ENCODE data around the gene CHST12.
"Not testable (repeated sequence)": the region's sequence is repeated elsewhere in the genome, so short reads cannot be mapped to it uniquely, and the experiment has no call there.

CHST12 gene

GRCh38 chr7:2403014-2403717, at the start of gene CHST12:
CHST12 (plus strand) TSS chr7:2403611; CDS start chr7:2432640, 29,029 bp downstream.
- DNase-seq = peak; percentile 95

DNA sequence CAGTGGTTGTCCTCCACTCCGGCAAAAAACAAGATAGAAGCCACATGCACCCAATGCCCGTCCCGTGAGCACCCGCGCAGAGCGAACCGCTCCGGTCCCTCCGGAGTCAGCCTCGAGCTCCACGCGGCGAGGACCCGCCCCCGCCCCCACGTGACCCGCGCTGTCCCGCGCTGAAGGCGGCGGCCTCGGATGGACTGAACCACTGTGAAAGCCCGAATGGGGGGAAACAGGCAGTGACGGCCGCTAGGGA, 49.5 kb upstream of the CHST12 start:
- DNase-seq = peak; percentile 88

DNA sequence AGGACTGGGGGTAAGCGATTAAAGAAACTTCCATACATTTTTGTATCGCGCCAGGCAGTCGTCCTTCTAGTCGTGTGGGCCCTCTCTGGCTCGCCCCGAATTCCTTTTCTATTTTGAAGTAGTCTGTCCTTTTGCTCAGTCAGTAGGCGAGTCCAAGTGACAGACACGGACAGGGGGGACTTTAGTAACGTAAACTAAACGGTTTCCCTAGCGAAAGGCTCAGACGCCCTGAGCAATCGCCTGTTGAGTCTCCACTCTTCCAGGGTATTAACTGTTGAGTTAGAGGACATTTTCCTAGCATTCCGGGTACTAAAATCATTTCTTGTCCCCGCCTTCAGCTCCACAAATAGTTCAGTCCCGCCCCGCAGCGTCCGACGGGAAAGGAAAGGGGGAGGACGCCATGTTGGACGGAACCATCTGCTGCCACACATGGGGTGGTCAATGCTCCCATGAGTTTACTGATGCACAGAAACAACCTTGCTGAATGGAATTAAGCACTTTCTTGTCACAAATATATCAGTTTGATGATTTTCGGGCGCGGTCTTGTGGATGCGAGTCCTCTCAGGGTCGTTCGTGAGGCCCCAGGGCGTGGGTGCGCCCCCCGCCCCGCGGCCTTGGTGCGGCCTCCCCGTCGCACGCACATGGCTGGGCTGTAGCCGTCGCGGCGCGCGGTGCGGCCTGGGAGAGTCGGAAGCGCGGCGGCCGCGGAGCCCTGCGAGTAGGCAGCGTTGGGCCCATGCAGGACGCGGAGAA, 49.0 kb upstream of the CHST12 start, which contains the start of gene EIF3B:
TSS of gene EIF3B (plus strand) at position 642 of the 753 bp plus-strand sequence. CDS start at position 737, 95 bp downstream.
- DNase-seq = peak; percentile 84

DNA sequence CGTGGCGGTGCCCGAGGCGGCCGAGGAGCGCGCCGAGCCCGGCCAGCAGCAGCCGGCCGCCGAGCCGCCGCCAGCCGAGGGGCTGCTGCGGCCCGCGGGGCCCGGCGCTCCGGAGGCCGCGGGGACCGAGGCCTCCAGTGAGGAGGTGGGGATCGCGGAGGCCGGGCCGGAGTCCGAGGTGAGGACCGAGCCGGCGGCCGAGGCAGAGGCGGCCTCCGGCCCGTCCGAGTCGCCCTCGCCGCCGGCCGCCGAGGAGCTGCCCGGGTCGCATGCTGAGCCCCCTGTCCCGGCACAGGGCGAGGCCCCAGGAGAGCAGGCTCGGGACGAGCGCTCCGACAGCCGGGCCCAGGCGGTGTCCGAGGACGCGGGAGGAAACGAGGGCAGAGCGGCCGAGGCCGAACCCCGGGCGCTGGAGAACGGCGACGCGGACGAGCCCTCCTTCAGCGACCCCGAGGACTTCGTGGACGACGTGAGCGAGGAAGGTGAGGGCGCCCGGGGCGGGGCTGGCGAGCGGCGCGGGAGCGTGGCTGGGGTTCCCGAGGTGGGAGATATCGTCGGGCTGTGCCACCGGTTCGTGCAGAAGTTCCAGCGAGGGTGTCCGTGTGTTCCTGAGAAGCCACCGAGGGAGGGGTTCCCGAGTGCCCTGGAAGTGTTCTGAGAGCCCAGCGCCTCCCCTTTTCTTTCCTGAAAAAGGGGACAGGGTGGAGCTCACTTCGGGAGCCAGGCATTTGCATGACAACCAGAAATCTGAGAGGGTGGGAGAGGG, 48.3 kb upstream of the CHST12 start:
- DNase-seq = no peak

GRCh38 chr7:2355705-2356008, 47.8 kb upstream of the CHST12 start:
- no peak for DNase-seq

DNA sequence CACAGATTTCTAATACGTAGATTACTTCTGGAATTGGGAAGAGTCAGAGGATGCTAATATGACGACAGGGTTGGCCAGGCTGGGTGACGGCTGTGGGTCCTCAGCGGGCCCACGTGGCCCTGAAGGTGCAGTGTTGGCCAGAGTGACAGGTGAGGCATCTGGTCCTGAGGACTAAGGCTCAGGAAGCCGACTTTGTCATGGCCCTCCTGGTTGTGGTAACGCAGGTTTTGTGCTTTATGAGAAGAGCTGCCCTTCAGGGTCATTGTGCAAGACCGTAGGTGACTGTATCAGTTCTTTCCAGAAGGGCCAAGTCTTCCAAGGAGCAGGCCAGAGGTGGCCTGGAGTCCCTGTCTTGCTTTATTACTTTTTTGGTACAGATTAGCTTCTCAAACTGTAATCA, 46.2 kb upstream of the CHST12 start:
- DNase-seq = no peak

DNA sequence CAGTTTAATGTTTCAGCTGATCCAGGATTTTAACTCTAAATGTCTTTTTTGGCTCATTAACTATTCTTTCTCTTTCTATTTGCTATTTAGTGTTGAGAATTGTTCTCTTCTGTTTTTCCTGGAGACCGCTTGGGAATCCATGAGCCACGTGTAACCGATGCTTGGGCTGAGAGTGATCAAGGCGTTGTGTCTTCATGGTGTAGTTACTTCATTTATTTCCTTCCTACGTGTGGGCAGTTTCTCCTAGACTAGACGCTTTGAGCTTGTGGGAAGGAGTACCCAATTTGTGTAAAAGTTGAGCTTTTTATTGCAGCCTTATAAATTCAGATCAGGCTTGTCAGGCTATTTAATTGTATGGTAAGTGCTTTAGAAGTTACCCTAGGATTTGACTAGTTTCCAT, 45.8 kb upstream of the CHST12 start:
- no peak for DNase-seq

DNA sequence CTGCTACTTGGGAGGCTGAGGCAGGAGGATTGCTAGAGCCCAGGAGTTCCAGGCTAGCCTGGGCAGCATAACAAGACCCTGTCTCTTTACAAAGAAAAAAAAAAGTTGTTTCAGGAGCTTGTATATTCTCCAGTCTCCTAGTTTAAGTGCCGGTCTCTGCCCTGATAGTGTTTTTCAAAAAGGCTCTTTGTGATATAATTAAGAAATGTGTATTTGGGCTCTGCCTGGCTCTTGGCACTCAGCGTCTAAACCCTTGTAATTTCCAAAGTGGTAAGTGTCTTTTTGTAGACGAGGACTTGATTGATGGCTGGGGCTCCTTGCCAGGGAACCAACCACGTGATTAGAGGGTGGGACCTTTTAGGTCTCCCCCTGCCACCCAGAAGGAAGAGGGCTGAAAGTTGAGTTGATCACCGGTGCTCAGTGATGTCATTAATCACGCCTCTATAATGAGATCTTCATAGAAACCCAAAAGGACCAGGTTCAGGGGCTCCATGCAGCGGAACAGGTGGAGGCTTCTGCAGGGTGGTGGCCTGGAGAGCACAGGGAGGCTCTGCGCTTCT, 44.4 kb upstream of the CHST12 start:
- no peak for DNase-seq

DNA sequence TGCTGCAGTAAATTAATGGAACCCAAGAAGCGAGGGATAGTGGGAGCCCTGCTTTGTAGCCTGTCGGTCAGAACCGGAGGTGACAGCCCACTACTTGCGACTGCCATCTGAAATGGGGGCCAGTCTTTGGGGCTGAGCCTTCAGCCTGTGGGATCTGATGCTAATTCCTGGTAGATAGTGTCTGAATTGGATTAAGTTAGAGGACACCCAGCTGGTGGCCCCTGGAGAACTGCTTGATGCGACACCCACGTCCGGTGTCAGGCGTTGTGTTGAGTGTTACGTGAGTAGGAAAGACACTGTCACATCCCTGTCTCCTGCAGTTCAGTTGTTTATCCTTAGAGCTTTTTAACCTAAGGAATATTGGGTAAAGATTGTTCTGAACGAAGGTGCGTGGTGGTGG, 43.8 kb upstream of the CHST12 start:
- no peak for DNase-seq

DNA sequence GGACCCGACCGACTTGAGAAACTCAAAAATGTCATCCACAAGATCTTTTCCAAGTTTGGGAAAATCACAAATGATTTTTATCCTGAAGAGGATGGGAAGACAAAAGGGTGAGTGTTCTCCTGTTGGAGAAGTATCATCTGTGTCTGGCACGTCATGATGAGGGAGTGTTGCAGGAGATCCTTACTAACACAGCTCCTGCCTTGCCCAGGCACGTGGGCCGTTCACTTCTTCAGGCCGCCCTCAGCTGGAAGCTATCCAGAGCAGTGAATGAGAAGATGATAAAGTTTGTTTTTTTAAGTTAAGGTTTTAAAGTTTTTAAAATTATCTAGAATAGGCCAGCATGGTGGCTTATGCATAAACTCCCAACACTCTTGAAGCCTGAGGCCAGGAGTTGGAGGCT, 42.6 kb upstream of the CHST12 start:
- no peak for DNase-seq

DNA sequence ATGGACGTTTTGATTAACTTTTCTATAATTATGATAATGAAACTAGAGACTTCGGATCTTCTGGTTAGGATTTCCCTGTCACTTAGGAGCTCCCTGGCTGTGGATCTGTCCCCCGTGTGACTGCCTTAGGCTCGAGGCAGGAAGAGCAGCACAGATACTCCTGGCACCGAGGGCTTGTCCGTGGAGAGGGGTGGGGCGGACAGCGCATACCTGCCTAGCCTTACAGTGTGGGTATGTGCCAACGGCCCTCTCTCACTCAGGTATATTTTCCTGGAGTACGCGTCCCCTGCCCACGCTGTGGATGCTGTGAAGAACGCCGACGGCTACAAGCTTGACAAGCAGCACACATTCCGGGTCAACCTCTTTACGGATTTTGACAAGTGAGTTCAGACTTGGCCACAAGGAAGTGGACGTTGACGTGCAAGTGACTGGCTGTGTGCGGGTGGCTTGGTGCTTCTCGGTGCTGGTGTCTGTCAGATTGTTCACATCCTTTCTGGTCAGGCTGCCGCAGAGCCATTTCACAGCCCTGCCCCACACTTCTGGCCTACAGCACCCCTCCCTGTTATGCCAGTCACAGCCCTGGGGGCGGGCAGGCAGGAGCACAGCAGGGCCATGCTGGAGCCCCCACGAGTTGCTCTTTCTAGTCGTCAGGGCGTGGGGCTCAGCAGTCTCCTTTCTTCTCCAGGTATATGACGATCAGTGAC, 40.9 kb upstream of the CHST12 start:
- DNase-seq = no peak

- no peak for DNase-seq
Observed at GRCh38 chr7:2369139-2369538, 34.3 kb upstream of the CHST12 start.

DNA sequence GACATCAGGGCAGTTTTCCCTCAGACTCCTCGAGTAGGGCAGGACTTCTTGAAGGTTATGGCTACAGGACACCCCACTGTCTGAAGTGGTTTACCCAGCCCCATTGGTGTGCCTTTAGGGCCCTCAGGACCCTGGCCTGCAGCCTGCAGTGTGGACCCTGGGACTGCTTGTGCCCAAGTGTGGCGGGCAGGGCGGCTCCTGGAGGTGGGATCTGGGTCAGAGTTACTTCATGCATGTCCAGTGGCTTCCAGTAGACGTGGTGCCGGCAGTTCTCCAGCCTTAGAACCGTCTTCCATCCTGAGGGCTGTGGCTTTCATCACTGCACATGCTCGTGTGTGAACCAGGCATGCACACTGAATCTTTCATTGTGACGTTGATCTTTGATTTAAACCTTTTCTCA, 32.1 kb upstream of the CHST12 start:
- no peak for DNase-seq

GRCh38 chr7:2372724-2373123, 30.7 kb upstream of the CHST12 start:
- DNase-seq = no peak

- DNase-seq = no peak
Observed at GRCh38 chr7:2373124-2373556, 30.3 kb upstream of the CHST12 start.

GRCh38 chr7:2373646-2374045, 29.8 kb upstream of the CHST12 start:
- no peak for DNase-seq

DNA sequence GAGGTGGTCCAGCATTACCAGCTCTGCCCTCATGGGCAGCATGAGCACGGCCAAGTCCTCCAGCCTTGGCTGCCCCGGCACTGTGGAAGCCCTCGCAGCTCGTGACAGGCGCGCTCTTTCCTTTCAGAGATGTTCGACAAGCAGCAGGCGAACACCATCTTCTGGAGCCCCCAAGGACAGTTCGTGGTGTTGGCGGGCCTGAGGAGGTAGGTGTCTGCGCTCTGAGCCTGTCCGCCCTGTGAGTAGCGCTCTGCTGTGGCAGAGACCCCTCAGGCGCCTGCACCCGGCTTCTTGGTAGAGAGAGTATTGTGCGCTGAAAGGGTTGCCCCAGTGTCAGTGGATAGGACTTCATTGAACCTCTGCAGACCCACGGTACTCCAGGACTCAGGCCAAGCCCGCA, 29.0 kb upstream of the CHST12 start:
- no peak for DNase-seq

DNA sequence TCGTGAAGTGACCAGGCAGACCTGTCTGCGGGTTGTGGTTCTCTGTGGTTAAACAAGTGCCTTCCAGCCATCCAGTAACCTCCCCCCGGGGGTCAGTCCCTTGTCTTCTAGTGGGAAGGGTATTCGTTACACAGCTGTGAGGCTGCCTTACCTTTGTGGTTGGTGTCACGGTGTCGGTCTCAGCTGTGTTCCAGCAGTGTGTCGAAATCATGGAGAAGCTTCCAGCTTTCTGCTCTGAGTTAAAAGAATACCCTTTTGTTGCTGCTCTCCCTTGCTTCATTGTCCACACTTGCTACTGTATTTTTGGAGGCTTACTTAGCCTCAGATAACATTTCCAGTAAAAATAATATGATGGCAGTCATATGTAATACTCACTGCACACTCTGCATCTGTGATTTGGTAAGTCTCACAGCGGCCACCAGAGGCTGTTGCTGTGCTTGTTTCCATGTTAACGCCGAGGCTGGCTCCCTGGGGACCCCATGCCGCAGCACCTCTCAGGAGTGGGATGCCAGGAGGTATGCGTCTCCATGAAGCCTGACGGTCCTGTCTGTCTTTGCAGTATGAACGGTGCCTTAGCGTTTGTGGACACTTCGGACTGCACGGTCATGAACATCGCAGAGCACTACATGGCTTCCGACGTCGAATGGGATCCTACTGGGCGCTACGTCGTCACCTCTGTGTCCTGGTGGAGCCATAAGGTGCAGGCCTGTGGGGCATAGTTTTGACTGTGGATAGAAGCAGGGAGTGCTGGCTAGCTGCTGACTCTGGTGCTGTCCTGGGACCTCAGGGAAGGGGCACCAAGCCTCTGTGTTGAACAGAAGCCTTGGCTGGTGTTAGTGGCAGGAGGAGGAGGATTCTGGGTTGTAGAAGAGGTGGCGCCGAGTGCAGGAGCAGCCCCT, 28.3 kb upstream of the CHST12 start:
- no peak for DNase-seq

DNA sequence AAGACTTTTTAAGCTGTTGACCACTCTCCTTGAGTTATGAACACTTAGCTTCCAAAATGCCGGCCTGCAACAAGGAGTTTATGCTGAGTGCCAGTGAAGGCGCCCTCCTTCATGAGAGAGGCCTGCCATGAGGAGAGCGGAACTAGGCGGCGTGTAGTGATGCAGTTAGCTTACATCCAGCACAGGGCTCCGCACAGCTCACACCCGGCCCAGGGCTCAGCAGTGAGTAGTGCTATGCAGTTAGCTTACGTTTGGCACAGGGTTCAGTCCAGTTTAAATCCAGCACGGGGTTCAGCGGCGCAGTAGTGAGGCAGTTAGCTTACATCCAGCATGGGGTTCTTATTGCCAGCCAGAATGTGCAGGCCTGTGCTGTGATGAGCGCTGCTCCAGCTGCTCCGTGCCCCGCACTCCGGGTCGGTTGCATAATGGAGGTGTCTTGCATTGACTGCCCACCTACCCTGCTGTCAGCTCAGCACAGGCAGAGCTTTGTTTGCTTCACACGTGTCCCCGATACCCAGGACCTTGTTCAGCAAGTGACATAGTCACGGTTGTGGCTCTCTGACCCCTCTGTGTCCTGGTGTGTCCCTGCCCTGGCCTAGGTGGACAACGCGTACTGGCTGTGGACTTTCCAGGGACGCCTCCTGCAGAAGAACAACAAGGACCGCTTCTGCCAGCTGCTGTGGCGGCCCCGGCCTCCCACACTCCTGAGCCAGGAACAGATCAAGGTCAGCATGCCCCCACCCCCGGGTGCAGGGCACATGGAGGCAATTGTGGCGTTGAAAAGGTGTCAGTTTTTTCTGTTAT, 26.9 kb upstream of the CHST12 start:
- DNase-seq = no peak

DNA sequence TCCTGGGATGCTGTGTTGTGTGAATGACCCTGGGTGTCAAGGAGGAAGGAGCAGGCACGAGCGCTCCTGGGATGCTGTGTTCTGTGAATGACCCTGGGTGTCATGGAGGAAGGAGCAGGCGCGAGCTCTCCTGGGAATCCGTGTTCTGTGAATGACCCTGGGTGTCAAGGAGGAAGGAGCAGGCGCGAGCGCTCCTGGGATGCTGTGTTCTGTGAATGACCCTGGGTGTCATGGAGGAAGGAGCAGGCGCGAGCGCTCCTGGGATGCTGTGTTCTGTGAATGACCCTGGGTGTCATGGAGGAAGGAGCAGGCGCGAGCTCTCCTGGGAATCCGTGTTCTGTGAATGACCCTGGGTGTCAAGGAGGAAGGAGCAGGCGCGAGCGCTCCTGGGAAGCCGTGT, 25.9 kb upstream of the CHST12 start:
- DNase-seq = not testable (repeated sequence)

GRCh38 chr7:2378125-2378524, 25.3 kb upstream of the CHST12 start:
- not testable (repeated sequence) for DNase-seq
